ENCODE measurements around the gene SH3BGRL3.

Gene SH3BGRL3

GRCh38 chr1:26297057-26297790 is 17.3 kb downstream of the SH3BGRL3 start:
- H3K27ac ChIP-seq = no peak overlapping the region
- TF ChIP-seq CTCF (IDR thresholded peaks at IDR 0.05) = no peak
- H3K4me3 ChIP-seq (ENCODE audit: low read depth, low read length) = no peak overlapping the region
- no peak overlapping the region for H3K9ac ChIP-seq
- H3K36me3 ChIP-seq (ENCODE audit: control insufficient read depth, insufficient read depth, low read length) = no peaks in the 10 kb centered on the region
- H3K4me2 ChIP-seq (ENCODE audit: low read length) = no peak overlapping the region
- H3K27me3 ChIP-seq (ENCODE audit: control insufficient read depth, insufficient read depth, low read length) = no peaks in the 10 kb centered on the region
- H3K79me2 ChIP-seq = no peaks in the 10 kb centered on the region
- no peak overlapping the region for H2AFZ ChIP-seq
- no peaks in the 10 kb centered on the region for H3K9me3 ChIP-seq (ENCODE audit: control insufficient read depth, low read length)
- H3K4me1 ChIP-seq = no peaks in the 10 kb centered on the region

- no peaks in the 10 kb centered on the region for H3K9me3 ChIP-seq (ENCODE audit: control insufficient read depth, low read length)
- no peaks in the 10 kb centered on the region for H3K36me3 ChIP-seq (ENCODE audit: control insufficient read depth, insufficient read depth, low read length)
- no peak overlapping the region for H2AFZ ChIP-seq
- no peak for TF ChIP-seq CTCF (IDR thresholded peaks at IDR 0.05)
- H3K27ac ChIP-seq = no peak overlapping the region
- no peak overlapping the region for H3K4me2 ChIP-seq (ENCODE audit: low read length)
- no peaks in the 10 kb centered on the region for H3K27me3 ChIP-seq (ENCODE audit: control insufficient read depth, insufficient read depth, low read length)
- no peaks in the 10 kb centered on the region for H3K79me2 ChIP-seq
- no peaks in the 10 kb centered on the region for H3K4me1 ChIP-seq
- H3K9ac ChIP-seq = no peak overlapping the region
- no peak overlapping the region for H3K4me3 ChIP-seq (ENCODE audit: low read depth, low read length)
Observed at GRCh38 chr1:26297791-26298124, 17.9 kb downstream of the SH3BGRL3 start.

GRCh38 chr1:26300578-26301275 is 20.8 kb downstream of the SH3BGRL3 start:
- no peaks in the 10 kb centered on the region for H3K9me3 ChIP-seq (ENCODE audit: control insufficient read depth, low read length)
- H3K4me1 ChIP-seq = peaks cover under 1% of the 10 kb centered on the region
- H3K4me3 ChIP-seq (ENCODE audit: low read depth, low read length) = no peak overlapping the region
- no peaks in the 10 kb centered on the region for H3K36me3 ChIP-seq (ENCODE audit: control insufficient read depth, insufficient read depth, low read length)
- no peaks in the 10 kb centered on the region for H3K27me3 ChIP-seq (ENCODE audit: control insufficient read depth, insufficient read depth, low read length)
- no peak overlapping the region for H3K27ac ChIP-seq
- TF ChIP-seq CTCF (IDR thresholded peaks at IDR 0.05) = no peak
- no peak overlapping the region for H2AFZ ChIP-seq
- no peak overlapping the region for H3K9ac ChIP-seq
- no peak overlapping the region for H3K4me2 ChIP-seq (ENCODE audit: low read length)
- H3K79me2 ChIP-seq = no peaks in the 10 kb centered on the region

GRCh38 chr1:26302733-26303405 is 23.0 kb downstream of the SH3BGRL3 start:
- no peak overlapping the region for H3K4me3 ChIP-seq (ENCODE audit: low read depth, low read length)
- H3K4me2 ChIP-seq (ENCODE audit: low read length) = no peak overlapping the region
- H3K79me2 ChIP-seq = no peaks in the 10 kb centered on the region
- TF ChIP-seq CTCF (IDR thresholded peaks at IDR 0.05) = no peak
- H2AFZ ChIP-seq = no peak overlapping the region
- H3K4me1 ChIP-seq = peaks cover 3% of the 10 kb centered on the region
- H3K36me3 ChIP-seq (ENCODE audit: control insufficient read depth, insufficient read depth, low read length) = no peaks in the 10 kb centered on the region
- H3K27me3 ChIP-seq (ENCODE audit: control insufficient read depth, insufficient read depth, low read length) = no peaks in the 10 kb centered on the region
- no peaks in the 10 kb centered on the region for H3K9me3 ChIP-seq (ENCODE audit: control insufficient read depth, low read length)
- no peak overlapping the region for H3K27ac ChIP-seq
- no peak overlapping the region for H3K9ac ChIP-seq

Data from parathyroid adenoma (tissue), 2 donors.